ENCODE results near the gene LMCD1. TPM values are rescaled to one million over a fixed set of nuclear protein-coding genes. Genes with fewer than 3 reads are reported as not detected.
"Not testable (repeated sequence)": the region's sequence is repeated elsewhere in the genome, so short reads cannot be mapped to it uniquely, and the experiment has no call there.

LMCD1 gene
- total and polyA plus RNA-seq, 2 donors (not counting 1 experiment from before 2014, with no cell fraction given): 60.1 to 137 TPM

DNA sequence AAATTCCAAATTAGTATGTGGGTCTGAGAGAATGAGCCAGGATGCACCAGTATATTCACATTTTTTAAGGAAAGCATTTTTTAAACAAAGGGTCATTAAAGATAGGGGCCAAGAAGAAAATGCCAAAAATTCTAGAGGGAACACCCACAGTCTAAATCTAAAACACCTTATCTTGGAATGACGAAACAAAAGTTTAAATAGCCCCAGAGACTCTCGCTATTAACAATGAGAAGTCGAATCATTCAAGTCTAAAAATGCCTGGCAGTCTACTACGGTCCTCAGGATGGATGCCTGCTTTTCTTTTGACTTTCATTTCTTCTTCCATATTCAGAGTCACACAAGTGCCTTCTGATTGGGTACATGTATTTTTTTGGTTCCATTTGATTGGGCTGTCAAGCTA, 76.7 kb downstream of the LMCD1 start:
- Histone ChIP-seq H3K9me3 (ENCODE audit: control insufficient read depth, insufficient read depth, low read depth, low read length) (no peaks in the 10 kb centered on the region), H3K27ac (ENCODE audit: insufficient read depth, low read length) (no peak overlapping the region), H3K36me3 (ENCODE audit: control insufficient read depth, insufficient read depth, low read length) (no peaks in the 10 kb centered on the region), H3K4me1 (ENCODE audit: control insufficient read depth, extremely low read depth, insufficient read depth, low read length) (peaks cover 22% of the 10 kb centered on the region), H3K4me2 (ENCODE audit: extremely low read depth, insufficient read depth, low read length) (no peak overlapping the region), H3K27me3 (ENCODE audit: control insufficient read depth, insufficient read depth, low read length) (no peaks in the 10 kb centered on the region), H3K9ac (ENCODE audit: insufficient read depth, low read length) (no peak overlapping the region), H3K4me3 (replicated peaks in 1 of 4; ENCODE audit: control extremely low read depth in 1 of 4, insufficient read depth in 1 of 4, low read depth in 3 of 4, low read length in 4 of 4) (no peak overlapping the region), H2AFZ (ENCODE audit: low read length) (no peak overlapping the region), H4K20me1 (ENCODE audit: control insufficient read depth, extremely low read depth, insufficient read depth, low read length) (no peaks in the 10 kb centered on the region), H3K79me2 (ENCODE audit: control insufficient read depth, insufficient read depth, low read length) (no peaks in the 10 kb centered on the region)
- TF ChIP-seq EZH2 (IDR thresholded peaks at IDR 0.05; ENCODE audit: low read length, missing control alignments): no peak
- TF ChIP-seq, protein P1, sequence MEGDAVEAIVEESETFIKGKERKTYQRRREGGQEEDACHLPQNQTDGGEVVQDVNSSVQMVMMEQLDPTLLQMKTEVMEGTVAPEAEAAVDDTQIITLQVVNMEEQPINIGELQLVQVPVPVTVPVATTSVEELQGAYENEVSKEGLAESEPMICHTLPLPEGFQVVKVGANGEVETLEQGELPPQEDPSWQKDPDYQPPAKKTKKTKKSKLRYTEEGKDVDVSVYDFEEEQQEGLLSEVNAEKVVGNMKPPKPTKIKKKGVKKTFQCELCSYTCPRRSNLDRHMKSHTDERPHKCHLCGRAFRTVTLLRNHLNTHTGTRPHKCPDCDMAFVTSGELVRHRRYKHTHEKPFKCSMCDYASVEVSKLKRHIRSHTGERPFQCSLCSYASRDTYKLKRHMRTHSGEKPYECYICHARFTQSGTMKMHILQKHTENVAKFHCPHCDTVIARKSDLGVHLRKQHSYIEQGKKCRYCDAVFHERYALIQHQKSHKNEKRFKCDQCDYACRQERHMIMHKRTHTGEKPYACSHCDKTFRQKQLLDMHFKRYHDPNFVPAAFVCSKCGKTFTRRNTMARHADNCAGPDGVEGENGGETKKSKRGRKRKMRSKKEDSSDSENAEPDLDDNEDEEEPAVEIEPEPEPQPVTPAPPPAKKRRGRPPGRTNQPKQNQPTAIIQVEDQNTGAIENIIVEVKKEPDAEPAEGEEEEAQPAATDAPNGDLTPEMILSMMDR (conservative IDR thresholded peaks at IDR 0.05 in 1 of 2, IDR thresholded peaks at IDR 0.05 in 1 of 2; ENCODE audit: low read depth in 1 of 2, low read length in 2 of 2): no peak
- DNase-seq (ENCODE audit: low read depth in 2 of 2): peak in 1 of 2 donors; percentile 49

DNA sequence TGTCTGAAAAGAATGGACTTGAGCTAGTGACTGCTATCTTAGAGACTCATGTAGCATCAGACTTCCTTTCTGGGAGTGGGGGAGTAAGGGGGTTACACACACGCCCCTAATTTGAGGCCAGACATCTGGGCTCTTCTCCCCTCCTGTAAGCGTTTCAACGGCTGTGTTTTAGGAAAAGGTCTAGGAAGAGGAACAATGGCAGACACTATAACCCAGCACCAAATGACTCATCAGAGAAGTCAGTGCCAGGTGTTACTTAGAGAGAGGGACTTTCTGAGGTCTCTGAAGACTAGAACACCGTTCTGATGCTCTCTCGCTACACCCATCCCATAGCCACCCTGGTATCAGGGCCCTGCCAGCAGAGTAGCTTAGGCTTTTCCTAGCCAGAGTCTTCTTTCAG, 77.5 kb downstream of the LMCD1 start:
- no peak overlapping the region for H3K4me3 ChIP-seq (replicated peaks in 1 of 4; ENCODE audit: control extremely low read depth in 1 of 4, insufficient read depth in 1 of 4, low read depth in 3 of 4, low read length in 4 of 4)
- H3K27me3 ChIP-seq (ENCODE audit: control insufficient read depth, insufficient read depth, low read length): no peaks in the 10 kb centered on the region
- H3K4me1 ChIP-seq (ENCODE audit: control insufficient read depth, extremely low read depth, insufficient read depth, low read length): peaks cover 21% of the 10 kb centered on the region
- no peak for TF ChIP-seq EZH2 (IDR thresholded peaks at IDR 0.05; ENCODE audit: low read length, missing control alignments)
- TF ChIP-seq, protein P1 (conservative IDR thresholded peaks at IDR 0.05 in 1 of 2, IDR thresholded peaks at IDR 0.05 in 1 of 2; ENCODE audit: low read depth in 1 of 2, low read length in 2 of 2): no peak
- H3K9ac ChIP-seq (ENCODE audit: insufficient read depth, low read length): no peak overlapping the region
- no peak overlapping the region for H3K4me2 ChIP-seq (ENCODE audit: extremely low read depth, insufficient read depth, low read length)
- no peaks in the 10 kb centered on the region for H3K79me2 ChIP-seq (ENCODE audit: control insufficient read depth, insufficient read depth, low read length)
- H4K20me1 ChIP-seq (ENCODE audit: control insufficient read depth, extremely low read depth, insufficient read depth, low read length): no peaks in the 10 kb centered on the region
- no peaks in the 10 kb centered on the region for H3K36me3 ChIP-seq (ENCODE audit: control insufficient read depth, insufficient read depth, low read length)
- DNase-seq (ENCODE audit: low read depth in 2 of 2): peak in 1 of 2 donors; percentile 41
- no peak overlapping the region for H2AFZ ChIP-seq (ENCODE audit: low read length)
- H3K27ac ChIP-seq (ENCODE audit: insufficient read depth, low read length): no peak overlapping the region
- no peaks in the 10 kb centered on the region for H3K9me3 ChIP-seq (ENCODE audit: control insufficient read depth, insufficient read depth, low read depth, low read length)

- TF ChIP-seq EZH2 (IDR thresholded peaks at IDR 0.05; ENCODE audit: low read length, missing control alignments): no peak
- TF ChIP-seq, protein P1 (conservative IDR thresholded peaks at IDR 0.05 in 1 of 2, IDR thresholded peaks at IDR 0.05 in 1 of 2; ENCODE audit: low read depth in 1 of 2, low read length in 2 of 2): no peak
- no peaks in the 10 kb centered on the region for H4K20me1 ChIP-seq (ENCODE audit: control insufficient read depth, extremely low read depth, insufficient read depth, low read length)
- H3K79me2 ChIP-seq (ENCODE audit: control insufficient read depth, insufficient read depth, low read length): no peaks in the 10 kb centered on the region
- no peaks in the 10 kb centered on the region for H3K27me3 ChIP-seq (ENCODE audit: control insufficient read depth, insufficient read depth, low read length)
- H2AFZ ChIP-seq (ENCODE audit: low read length): no peak overlapping the region
- H3K4me2 ChIP-seq (ENCODE audit: extremely low read depth, insufficient read depth, low read length): no peak overlapping the region
- no peak overlapping the region for H3K9ac ChIP-seq (ENCODE audit: insufficient read depth, low read length)
- H3K27ac ChIP-seq (ENCODE audit: insufficient read depth, low read length): no peak overlapping the region
- H3K9me3 ChIP-seq (ENCODE audit: control insufficient read depth, insufficient read depth, low read depth, low read length): no peaks in the 10 kb centered on the region
- H3K4me3 ChIP-seq (replicated peaks in 1 of 4; ENCODE audit: control extremely low read depth in 1 of 4, insufficient read depth in 1 of 4, low read depth in 3 of 4, low read length in 4 of 4): no peak overlapping the region
- H3K36me3 ChIP-seq (ENCODE audit: control insufficient read depth, insufficient read depth, low read length): no peaks in the 10 kb centered on the region
- no peak for DNase-seq (ENCODE audit: low read depth in 2 of 2)
- peaks cover 20% of the 10 kb centered on the region for H3K4me1 ChIP-seq (ENCODE audit: control insufficient read depth, extremely low read depth, insufficient read depth, low read length)
Measured at GRCh38 chr3:8579943-8580342, 78.3 kb downstream of the LMCD1 start.

GRCh38 chr3:8580434-8580833, 78.8 kb downstream of the LMCD1 start:
- Histone ChIP-seq H3K27ac (ENCODE audit: insufficient read depth, low read length) (peak overlapping the region; percentile 13), H3K4me1 (ENCODE audit: control insufficient read depth, extremely low read depth, insufficient read depth, low read length) (peaks cover 15% of the 10 kb centered on the region)
- not testable (repeated sequence) for H3K79me2 ChIP-seq (ENCODE audit: control insufficient read depth, insufficient read depth, low read length); H3K4me2 ChIP-seq (ENCODE audit: extremely low read depth, insufficient read depth, low read length); H3K36me3 ChIP-seq (ENCODE audit: control insufficient read depth, insufficient read depth, low read length); H3K4me3 ChIP-seq (replicated peaks in 1 of 4; ENCODE audit: control extremely low read depth in 1 of 4, insufficient read depth in 1 of 4, low read depth in 3 of 4, low read length in 4 of 4); H3K27me3 ChIP-seq (ENCODE audit: control insufficient read depth, insufficient read depth, low read length); H2AFZ ChIP-seq (ENCODE audit: low read length); H3K9me3 ChIP-seq (ENCODE audit: control insufficient read depth, insufficient read depth, low read depth, low read length); H3K9ac ChIP-seq (ENCODE audit: insufficient read depth, low read length); H4K20me1 ChIP-seq (ENCODE audit: control insufficient read depth, extremely low read depth, insufficient read depth, low read length)
- peak; percentile 45 to 68 for DNase-seq (ENCODE audit: low read depth in 2 of 2)
